Measurements from ENCODE around the gene JARID2. TPM values are rescaled to one million over a fixed set of nuclear protein-coding genes. Genes with fewer than 3 reads are reported as not detected.

The JARID2 gene
- total and polyA plus RNA-seq, 7 donors = 1.1 to 16.1 (median 4.9) TPM

DNA sequence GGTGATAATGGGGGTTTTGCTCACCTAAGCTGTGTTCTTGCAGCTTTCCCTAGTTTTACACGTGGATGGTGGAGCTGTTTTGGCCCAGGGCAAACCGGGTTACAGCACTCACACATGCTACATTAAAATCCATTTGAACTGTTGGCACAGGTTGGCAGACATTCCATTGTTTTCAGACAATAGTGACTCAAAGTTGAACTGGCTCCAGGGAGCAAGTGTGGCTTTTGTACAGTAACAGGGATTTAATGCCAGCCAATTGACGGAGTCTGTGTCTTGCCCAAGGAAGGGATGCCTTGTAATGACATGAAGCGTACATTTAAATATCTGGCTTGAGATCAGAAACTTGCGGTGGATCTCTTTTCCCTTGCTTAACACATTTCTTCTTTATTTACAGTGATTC is 233.9 kb downstream of the JARID2 start:
- intact Hi-C loops (cut with DNase I) = loop anchor here (5.0 to 10.0 kb wide), 2 partner anchors 225 to 232 kb away; partner anchors contain the start of gene JARID2 (in 1 of the 2)
- Histone ChIP-seq H3K36me3 (ENCODE audit: insufficient read depth in 1 of 2, low read depth in 1 of 2) (no peaks in the 10 kb centered on the region), H3K27me3 (ENCODE audit: insufficient read depth in 3 of 3, low read length in 2 of 3) (no peaks in the 10 kb centered on the region), H3K9me3 (no peaks in the 10 kb centered on the region), H3K4me1 (peaks cover 71% of the 10 kb centered on the region), H3K4me3 (no peak overlapping the region), H3K27ac (peak overlapping the region; percentile 81)
- WGBS, 3 donors = 21 to 48% (median 23%) methylated on average over 5 of the region's 5 CpGs
- TF ChIP-seq, protein P1, sequence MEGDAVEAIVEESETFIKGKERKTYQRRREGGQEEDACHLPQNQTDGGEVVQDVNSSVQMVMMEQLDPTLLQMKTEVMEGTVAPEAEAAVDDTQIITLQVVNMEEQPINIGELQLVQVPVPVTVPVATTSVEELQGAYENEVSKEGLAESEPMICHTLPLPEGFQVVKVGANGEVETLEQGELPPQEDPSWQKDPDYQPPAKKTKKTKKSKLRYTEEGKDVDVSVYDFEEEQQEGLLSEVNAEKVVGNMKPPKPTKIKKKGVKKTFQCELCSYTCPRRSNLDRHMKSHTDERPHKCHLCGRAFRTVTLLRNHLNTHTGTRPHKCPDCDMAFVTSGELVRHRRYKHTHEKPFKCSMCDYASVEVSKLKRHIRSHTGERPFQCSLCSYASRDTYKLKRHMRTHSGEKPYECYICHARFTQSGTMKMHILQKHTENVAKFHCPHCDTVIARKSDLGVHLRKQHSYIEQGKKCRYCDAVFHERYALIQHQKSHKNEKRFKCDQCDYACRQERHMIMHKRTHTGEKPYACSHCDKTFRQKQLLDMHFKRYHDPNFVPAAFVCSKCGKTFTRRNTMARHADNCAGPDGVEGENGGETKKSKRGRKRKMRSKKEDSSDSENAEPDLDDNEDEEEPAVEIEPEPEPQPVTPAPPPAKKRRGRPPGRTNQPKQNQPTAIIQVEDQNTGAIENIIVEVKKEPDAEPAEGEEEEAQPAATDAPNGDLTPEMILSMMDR (IDR thresholded peaks at IDR 0.05) = no peak
- no peak for DNase-seq
- peak in 3 of 4 donors; percentile 25 to 45 (median 35) for ATAC-seq

DNA sequence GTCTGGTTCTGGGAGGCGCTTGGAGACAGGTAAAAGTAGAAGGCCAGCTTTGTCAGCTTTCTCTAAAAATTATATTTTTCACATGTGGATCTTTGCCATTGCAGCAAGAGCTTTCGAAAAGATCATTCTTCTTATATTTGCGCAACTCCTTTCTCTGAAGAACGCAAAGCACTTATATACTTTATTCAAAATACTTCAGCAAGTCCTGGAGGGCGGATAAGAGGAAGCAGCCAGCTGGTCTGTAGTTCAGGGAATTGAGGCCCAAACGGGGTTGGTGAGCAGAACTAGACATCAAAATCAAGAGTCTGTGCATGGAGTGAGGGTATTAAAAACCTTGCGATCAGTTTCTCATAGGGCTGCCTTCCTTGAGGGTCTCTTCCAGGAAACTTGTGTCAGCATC is 234.7 kb downstream of the JARID2 start:
- Histone ChIP-seq H3K27ac (peak overlapping the region; percentile 81), H3K27me3 (ENCODE audit: insufficient read depth in 3 of 3, low read length in 2 of 3) (no peaks in the 10 kb centered on the region), H3K36me3 (ENCODE audit: insufficient read depth in 1 of 2, low read depth in 1 of 2) (no peaks in the 10 kb centered on the region), H3K4me3 (no peak overlapping the region), H3K9me3 (no peaks in the 10 kb centered on the region), H3K4me1 (peaks cover 66% of the 10 kb centered on the region)
- DNase-seq (no peak), ATAC-seq (no peak)
- intact Hi-C loops (cut with DNase I) = no loop called here
- TF ChIP-seq, protein P1 (IDR thresholded peaks at IDR 0.05) = no peak
- WGBS, 3 donors = 68 to 81% (median 75%) methylated on average over 7 of the region's 7 CpGs

DNA sequence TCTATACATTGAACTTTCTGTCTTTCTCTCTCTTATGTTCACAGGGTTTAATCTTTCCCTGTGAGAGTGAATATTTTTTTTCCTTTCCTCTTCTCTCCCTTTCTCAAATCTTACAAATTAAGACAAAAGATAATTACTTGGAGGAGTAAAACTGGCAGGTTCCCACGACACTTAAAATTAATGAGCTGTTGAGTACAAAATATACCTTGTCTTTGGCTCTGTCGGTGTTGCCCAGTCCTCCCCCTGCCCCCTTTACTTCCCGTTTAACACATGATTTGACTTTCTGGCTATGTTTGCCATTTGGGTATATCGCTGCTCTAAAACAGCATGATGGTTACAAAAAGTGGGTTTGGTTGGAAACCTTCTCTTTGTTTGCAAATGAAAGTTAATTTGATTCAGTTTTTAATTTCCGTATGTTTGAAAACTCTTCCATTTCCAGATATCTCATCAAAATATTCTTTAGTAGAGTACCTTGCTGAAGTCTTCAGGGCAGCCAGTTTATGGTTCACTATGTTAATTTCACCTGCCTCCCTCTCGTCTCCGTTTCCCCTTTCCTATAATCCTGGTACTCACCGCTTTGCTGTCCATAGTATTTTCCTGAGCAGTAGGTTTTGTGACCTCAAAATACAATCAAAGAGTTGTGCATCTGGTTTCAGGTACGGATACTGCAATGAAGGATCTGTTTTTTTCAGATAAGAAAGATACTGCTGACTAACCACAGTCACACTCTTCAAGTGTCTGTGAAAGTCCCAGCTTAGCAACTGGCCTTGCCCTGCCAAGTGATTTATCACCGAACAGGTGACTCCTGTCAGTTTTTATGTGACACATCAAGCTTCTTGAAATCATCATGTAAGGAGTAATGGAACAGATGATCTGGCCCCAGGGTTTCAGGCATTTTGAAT is 235.8 kb downstream of the JARID2 start:
- DNase-seq (no peak), ATAC-seq (peak; percentile 80 to 90 (median 87))
- H3K36me3 ChIP-seq (ENCODE audit: insufficient read depth in 1 of 2, low read depth in 1 of 2) = no peaks in the 10 kb centered on the region
- peaks cover 55% of the 10 kb centered on the region for H3K4me1 ChIP-seq
- peak overlapping the region; percentile 81 for H3K27ac ChIP-seq
- 34 to 48% (median 36%) methylated on average over 10 of the region's 10 CpGs for WGBS, 3 donors
- intact Hi-C loops (cut with DNase I) = no loop called here
- peak overlapping the region; percentile 58 for H3K4me3 ChIP-seq
- TF ChIP-seq, protein P1 (IDR thresholded peaks at IDR 0.05) = no peak
- H3K27me3 ChIP-seq (ENCODE audit: insufficient read depth in 3 of 3, low read length in 2 of 3) = no peaks in the 10 kb centered on the region
- H3K9me3 ChIP-seq = no peaks in the 10 kb centered on the region

DNA sequence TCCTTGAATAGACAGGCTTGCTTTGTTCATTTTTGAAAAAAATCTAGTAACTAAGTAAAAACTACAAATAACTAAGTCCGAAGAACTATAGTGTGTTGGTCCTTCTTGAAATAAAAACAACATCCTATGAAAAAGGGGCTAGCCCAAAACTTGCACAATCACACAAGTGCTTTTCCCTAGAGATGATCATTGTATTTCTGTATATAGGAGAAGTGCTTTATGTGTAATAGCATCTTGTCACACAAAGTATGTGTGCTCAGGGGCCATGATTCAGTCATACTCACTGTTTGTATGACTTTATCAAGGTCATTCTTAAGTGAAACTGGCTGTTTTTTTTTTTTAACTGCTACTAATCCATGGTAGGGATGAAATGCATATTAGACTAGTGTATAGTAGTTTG is 237.2 kb downstream of the JARID2 start:
- TF ChIP-seq, protein P1 (IDR thresholded peaks at IDR 0.05) = no peak
- peaks cover 41% of the 10 kb centered on the region for H3K4me1 ChIP-seq
- H3K36me3 ChIP-seq (ENCODE audit: insufficient read depth in 1 of 2, low read depth in 1 of 2) = peaks cover 2 to 10% of the 10 kb centered on the region in 2 donors
- intact Hi-C loops (cut with DNase I) = no loop called here
- no peak overlapping the region for H3K4me3 ChIP-seq
- H3K9me3 ChIP-seq = no peaks in the 10 kb centered on the region
- no peak for DNase-seq
- no peak for ATAC-seq
- H3K27ac ChIP-seq = peak overlapping the region; percentile 67
- WGBS, 3 donors = 94 to 100% (median 99%) methylated on average over 1 of the region's 1 CpG
- no peaks in the 10 kb centered on the region for H3K27me3 ChIP-seq (ENCODE audit: insufficient read depth in 3 of 3, low read length in 2 of 3)
